Activated CD8-positive, alpha-beta T cell treated with anti-CD3 and anti-CD28 coated beads for 36 hours (primary cell): Measurements from ENCODE around the gene SLC5A5. TPM values are rescaled to one million over a fixed set of nuclear protein-coding genes. Genes with fewer than 3 reads are reported as not detected.
A peak's percentile ranks its signal among the peaks of the same experiment; 100 is the strongest.

Experiments used
- ATAC-seq: fragments of 200-7000 bp; cut with Tn5 transposase; one replicate; pipeline ENCODE4 v1.10.0; 2021; ENCODE audit warnings: mild to moderate bottlenecking, moderate library complexity
- CTCF ChIA-PET: fragments of 350-600 bp; sonication (Branson Sonifier 250); formaldehyde crosslinking; loops from one replicate; lab custom pipeline; 2021; ENCODE audit warnings: antibody characterized with exemption; lab: Charles Lee
- POLR2A ChIA-PET: fragments of 350-600 bp; sonication (Branson Sonifier 250); formaldehyde crosslinking; loops from one replicate; lab custom pipeline; 2021; ENCODE audit warnings: antibody characterized with exemption; lab: Charles Lee
- DNase-seq: peaks from one replicate; pipeline ENCODE4 v3.0.0-alpha.2; 2020
- H3K27ac Mint-ChIP-seq: one replicate; pipeline ENCODE4 v1.8.0; 2021; ENCODE audit warnings: mild to moderate bottlenecking, mixed read lengths
- H3K27me3 Mint-ChIP-seq: one replicate; pipeline ENCODE4 v1.8.0; 2021; ENCODE audit warnings: mixed read lengths
- H3K36me3 Mint-ChIP-seq: one replicate; pipeline ENCODE4 v1.8.0; 2021; ENCODE audit warnings: low read depth, mixed read lengths
- H3K4me1 Mint-ChIP-seq: one replicate; pipeline ENCODE4 v1.8.0; 2021; ENCODE audit warnings: low read depth, mixed read lengths
- H3K4me3 Mint-ChIP-seq: one replicate; pipeline ENCODE4 v1.8.0; 2021; ENCODE audit warnings: mild to moderate bottlenecking, moderate library complexity, mixed read lengths
- H3K9me3 Mint-ChIP-seq: one replicate; pipeline ENCODE4 v1.8.0; 2021; ENCODE audit warnings: mixed read lengths
- intact Hi-C: fragments of 100-400 bp; cut with micrococcal nuclease; formaldehyde crosslinking; loops from one replicate; pipeline ENCODE4 v1.10.0; 2022
- total RNA-seq, 2 experiments: library from RNA; stranded (reverse); gene quantifications; one replicate each; pipeline ENCODE4 v1.2.3, GENCODE V29; 2021
- TF ChIP-seq, protein P1 (sequence below): fragments of 200-600 bp; IDR thresholded peaks from one replicate; pipeline ENCODE4 v1.8.0; 2022; ENCODE audit warnings: antibody characterized with exemption, mild to moderate bottlenecking

Gene SLC5A5
- total RNA-seq, 2 experiments from 2014 or later, result 0.87 to 0.99 TPM

DNA sequence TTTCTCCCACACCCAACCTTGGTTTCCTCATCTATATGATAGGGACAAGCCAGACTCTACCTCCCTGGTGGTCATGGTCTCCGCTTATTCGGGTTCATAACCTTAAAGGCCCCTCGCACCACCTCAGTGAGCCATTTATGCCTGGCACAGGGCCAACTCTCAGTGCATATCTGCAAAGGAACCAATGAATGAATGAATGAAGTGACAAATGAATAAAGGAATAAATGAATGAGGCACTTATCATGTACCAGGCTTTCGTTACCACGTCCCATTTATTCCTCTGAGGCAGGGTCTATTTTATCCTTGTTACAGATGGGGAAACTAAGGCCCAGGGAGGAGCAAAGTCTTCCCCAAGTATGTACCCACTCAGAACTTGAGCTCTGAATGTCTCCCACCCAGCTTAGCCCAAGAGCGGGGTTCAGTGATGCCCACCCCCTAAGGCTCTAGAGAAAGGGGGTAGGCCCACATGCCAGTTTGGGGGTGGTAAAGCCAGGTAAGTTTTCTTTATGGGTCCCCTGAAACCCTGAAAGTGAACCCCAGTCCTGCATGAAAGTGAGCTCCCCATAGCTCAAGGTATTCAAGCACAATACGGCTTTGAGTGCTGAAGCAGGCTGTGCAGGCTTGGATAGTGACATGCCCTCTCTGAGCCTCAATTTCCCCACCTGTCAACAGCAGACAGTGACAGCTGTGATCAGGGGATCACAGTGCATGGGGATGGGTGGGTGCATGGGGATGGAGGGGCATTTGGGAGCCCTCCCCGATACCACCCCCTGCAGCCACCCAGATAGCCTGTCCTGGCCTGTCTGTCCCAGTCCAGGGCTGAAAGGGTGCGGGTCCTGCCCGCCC is 490 bp upstream of the SLC5A5 start:
- TF ChIP-seq, protein P1, sequence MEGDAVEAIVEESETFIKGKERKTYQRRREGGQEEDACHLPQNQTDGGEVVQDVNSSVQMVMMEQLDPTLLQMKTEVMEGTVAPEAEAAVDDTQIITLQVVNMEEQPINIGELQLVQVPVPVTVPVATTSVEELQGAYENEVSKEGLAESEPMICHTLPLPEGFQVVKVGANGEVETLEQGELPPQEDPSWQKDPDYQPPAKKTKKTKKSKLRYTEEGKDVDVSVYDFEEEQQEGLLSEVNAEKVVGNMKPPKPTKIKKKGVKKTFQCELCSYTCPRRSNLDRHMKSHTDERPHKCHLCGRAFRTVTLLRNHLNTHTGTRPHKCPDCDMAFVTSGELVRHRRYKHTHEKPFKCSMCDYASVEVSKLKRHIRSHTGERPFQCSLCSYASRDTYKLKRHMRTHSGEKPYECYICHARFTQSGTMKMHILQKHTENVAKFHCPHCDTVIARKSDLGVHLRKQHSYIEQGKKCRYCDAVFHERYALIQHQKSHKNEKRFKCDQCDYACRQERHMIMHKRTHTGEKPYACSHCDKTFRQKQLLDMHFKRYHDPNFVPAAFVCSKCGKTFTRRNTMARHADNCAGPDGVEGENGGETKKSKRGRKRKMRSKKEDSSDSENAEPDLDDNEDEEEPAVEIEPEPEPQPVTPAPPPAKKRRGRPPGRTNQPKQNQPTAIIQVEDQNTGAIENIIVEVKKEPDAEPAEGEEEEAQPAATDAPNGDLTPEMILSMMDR, result no peak
- intact Hi-C loops, result loop anchor here (5.0 kb wide), 1 partner anchor 61 kb away; the partner anchor contains the start of gene CCDC124
- Mint-ChIP-seq H3K27ac (peak overlapping the region; percentile 71), H3K27me3 (no peaks in the 10 kb centered on the region), H3K36me3 (peaks cover 2% of the 10 kb centered on the region), H3K4me1 (peaks cover 10% of the 10 kb centered on the region), H3K9me3 (no peaks in the 10 kb centered on the region), H3K4me3 (peak overlapping the region; percentile 89)
- DNase-seq (no peak), ATAC-seq (no peak)
- ChIA-PET POLR2A (interaction anchor here (0.7 to 6.5 kb wide), 8 partner anchors 9 to 174 kb away, joined by 3 to 122 read pairs (median 4); partner anchors contain the start of genes CCDC124 and RPL18A), CTCF (interaction anchor here (1.0 to 4.8 kb wide), 10 partner anchors 12 to 80 kb away, joined by 3 to 55 read pairs (median 5); partner anchors contain the start of genes CCDC124 and RPL18A)

DNA sequence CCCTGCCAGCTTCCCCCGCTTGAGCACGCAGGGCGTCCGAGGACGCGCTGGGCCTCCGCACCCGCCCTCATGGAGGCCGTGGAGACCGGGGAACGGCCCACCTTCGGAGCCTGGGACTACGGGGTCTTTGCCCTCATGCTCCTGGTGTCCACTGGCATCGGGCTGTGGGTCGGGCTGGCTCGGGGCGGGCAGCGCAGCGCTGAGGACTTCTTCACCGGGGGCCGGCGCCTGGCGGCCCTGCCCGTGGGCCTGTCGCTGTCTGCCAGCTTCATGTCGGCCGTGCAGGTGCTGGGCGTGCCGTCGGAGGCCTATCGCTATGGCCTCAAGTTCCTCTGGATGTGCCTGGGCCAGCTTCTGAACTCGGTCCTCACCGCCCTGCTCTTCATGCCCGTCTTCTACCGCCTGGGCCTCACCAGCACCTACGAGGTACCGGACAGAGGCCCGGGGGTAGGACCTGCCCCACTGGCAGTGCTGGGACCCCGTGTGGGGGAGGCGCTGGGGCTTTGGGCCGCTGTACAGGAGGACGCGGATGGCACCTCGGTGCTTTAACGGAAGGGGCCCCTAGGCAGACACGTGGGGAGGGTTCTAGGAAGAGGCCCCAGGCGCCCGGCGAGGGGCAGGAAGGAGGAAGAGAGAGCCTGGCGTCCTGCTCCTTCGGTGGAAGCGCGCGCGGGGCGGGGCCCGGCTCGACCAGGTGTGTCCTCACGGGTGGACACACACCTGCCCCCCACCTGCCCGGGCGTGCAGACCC is 681 bp downstream of the SLC5A5 start:
- intact Hi-C loops, result loop anchor here (5.0 kb wide), 1 partner anchor 60 kb away; the partner anchor contains the start of gene CCDC124
- H3K27me3 Mint-ChIP-seq, result no peaks in the 10 kb centered on the region
- ATAC-seq (peak; percentile 62), DNase-seq (peak; percentile 84)
- TF ChIP-seq, protein P1, result no peak
- peaks cover 2% of the 10 kb centered on the region for H3K36me3 Mint-ChIP-seq
- H3K4me1 Mint-ChIP-seq, result peaks cover 10% of the 10 kb centered on the region
- CTCF ChIA-PET, result interaction anchor here (2.8 to 4.8 kb wide), 4 partner anchors 13 to 66 kb away, joined by 9 to 55 read pairs (median 27); partner anchors contain the start of genes CCDC124 and RPL18A
- H3K27ac Mint-ChIP-seq, result peak overlapping the region; percentile 78
- POLR2A ChIA-PET, result interaction anchor here (0.7 to 6.5 kb wide), 8 partner anchors 11 to 173 kb away, joined by 3 to 122 read pairs (median 4); partner anchors contain the start of genes CCDC124 and RPL18A
- peak overlapping the region; percentile 89 for H3K4me3 Mint-ChIP-seq
- H3K9me3 Mint-ChIP-seq, result no peaks in the 10 kb centered on the region

DNA sequence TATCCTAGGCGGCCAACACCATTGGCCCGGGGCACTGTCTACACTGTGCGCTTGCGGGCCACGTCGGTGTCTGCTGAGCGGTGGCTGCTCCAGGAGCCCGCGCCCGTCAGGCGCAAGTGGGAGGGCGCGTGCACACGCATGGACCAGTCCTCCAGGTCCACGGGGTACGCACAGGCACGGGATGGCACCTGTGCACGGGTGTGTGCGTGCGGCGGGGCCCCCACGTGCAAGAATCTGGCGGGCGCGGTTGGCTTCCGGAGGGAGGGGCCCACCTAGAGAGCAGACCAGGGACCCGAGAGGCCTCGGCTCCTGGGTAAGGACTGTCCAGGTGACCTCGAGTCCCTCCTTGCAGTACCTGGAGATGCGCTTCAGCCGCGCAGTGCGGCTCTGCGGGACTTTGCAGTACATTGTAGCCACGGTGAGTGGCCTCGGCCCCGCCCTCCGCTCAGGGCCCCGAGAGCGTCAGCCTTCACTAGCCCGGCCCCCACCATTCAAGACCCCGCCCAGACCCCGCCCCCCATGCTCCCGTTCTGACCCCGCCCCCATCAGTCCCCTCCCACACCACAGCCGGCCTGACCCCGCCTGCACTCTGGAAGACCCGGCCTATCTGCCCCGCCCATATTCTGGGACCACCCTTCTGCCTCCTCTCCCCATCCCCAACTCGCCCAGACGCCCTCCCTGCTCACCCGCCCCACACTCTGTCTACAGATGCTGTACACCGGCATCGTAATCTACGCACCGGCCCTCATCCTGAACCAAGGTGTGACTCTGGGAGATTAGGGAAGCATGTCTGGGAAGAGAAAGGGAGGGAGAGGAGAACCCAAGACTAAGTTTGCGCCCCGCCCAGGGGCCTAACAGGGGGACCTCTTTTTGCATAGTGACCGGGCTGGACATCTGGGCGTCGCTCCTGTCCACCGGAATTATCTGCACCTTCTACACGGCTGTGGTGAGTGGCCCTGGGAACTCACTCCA is 2.3 kb downstream of the SLC5A5 start:
- POLR2A ChIA-PET, result interaction anchor here (6.5 kb wide), 1 partner anchor 12 kb away, joined by 122 read pairs; the partner anchor contains the start of gene RPL18A
- Mint-ChIP-seq H3K4me3 (peak overlapping the region; percentile 89), H3K9me3 (no peaks in the 10 kb centered on the region), H3K27me3 (no peaks in the 10 kb centered on the region), H3K4me1 (peaks cover 10% of the 10 kb centered on the region), H3K36me3 (peaks cover 2% of the 10 kb centered on the region), H3K27ac (peak overlapping the region; percentile 34)
- CTCF ChIA-PET, result interaction anchor here (0.9 to 4.8 kb wide), 3 partner anchors 14 to 64 kb away, joined by 4 to 55 read pairs (median 38); partner anchors contain the start of genes CCDC124 and RPL18A
- TF ChIP-seq, protein P1, result no peak
- intact Hi-C loops, result loop anchor here (5.0 kb wide), 1 partner anchor 58 kb away; the partner anchor contains the start of gene CCDC124
- DNase-seq (peak; percentile 85), ATAC-seq (peak; percentile 81)

DNA sequence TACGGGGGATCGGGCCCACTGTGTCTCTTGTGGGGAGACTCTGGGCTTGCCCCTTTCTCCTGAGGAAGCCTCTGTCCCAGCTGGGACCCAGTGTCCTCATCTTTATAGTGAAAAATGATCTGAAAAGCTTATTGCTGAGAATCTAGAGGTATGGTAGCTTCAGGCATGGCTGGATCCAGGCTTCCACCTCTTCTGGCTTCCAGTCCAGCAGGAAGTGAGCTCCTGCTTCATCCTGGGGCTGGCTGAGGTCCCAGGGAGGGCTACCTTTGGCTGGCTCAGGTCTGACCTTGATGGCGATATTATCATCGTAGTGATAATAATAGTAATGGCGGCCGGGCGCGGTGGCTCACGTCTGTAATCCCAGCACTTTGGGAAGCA is 3.0 kb downstream of the SLC5A5 start:
- POLR2A ChIA-PET, result no interaction called here
- H3K36me3 Mint-ChIP-seq, result peaks cover 2% of the 10 kb centered on the region
- no peak for ATAC-seq

More for the DNA sequence above, 3.0 kb downstream of the SLC5A5 start:
- H3K4me1 Mint-ChIP-seq, result peaks cover 10% of the 10 kb centered on the region
- TF ChIP-seq, protein P1, result no peak
- no peak for DNase-seq
- intact Hi-C loops, result loop anchor here (5.0 kb wide), 1 partner anchor 58 kb away; the partner anchor contains the start of gene CCDC124
- H3K9me3 Mint-ChIP-seq, result no peaks in the 10 kb centered on the region
- no peaks in the 10 kb centered on the region for H3K27me3 Mint-ChIP-seq
- H3K27ac Mint-ChIP-seq, result no peak overlapping the region
- CTCF ChIA-PET, result interaction anchor here (0.9 to 1.1 kb wide), 2 partner anchors 57 to 64 kb away, joined by 3 to 4 read pairs; no protein-coding TSS in a partner anchor
- no peak overlapping the region for H3K4me3 Mint-ChIP-seq
